Natural killer cell (primary cell): ENCODE data around the gene PGM3. TPM values are rescaled to one million over a fixed set of nuclear protein-coding genes. Genes with fewer than 3 reads are reported as not detected.

Experiments
- ATAC-seq, 3 donors: fragments of 150-1000 bp in 2 of 3; fragments of 200-7000 bp in 1 of 3; cut with Tn5 transposase; 1 replicate in 1 of 3; 2 replicates in 2 of 3; pipeline ENCODE4 v1.10.0; 2021; ENCODE audit warnings: mild to moderate bottlenecking in 2 of 3, moderate library complexity in 2 of 3
- DNase-seq, 2 donors: peaks; one replicate each; pipeline versions ENCODE4 v3.0.0 to v3.0.0-alpha.2; 2013 to 2021; ENCODE audit warnings: mixed read lengths in 1 of 2
- H3K27ac ChIP-seq: one replicate; pipeline ENCODE4 v1.5.1; 2013; ENCODE audit warnings: mild to moderate bottlenecking, low read length
- H3K27me3 ChIP-seq: one replicate; pipeline ENCODE4 v1.6.1; 2013; ENCODE audit warnings: low read length; ENCODE audit not compliant: control insufficient read depth, insufficient read depth
- H3K36me3 ChIP-seq: one replicate; pipeline ENCODE4 v1.6.1; 2013; ENCODE audit warnings: low read length; ENCODE audit not compliant: control insufficient read depth, insufficient read depth
- H3K4me1 ChIP-seq: one replicate; pipeline ENCODE4 v1.6.1; 2013; ENCODE audit warnings: low read length; ENCODE audit not compliant: control insufficient read depth, insufficient read depth
- H3K4me3 ChIP-seq: one replicate; pipeline ENCODE4 v1.5.1; 2013; ENCODE audit warnings: low read length
- H3K9me3 ChIP-seq: one replicate; pipeline ENCODE4 v1.6.1; 2013; ENCODE audit warnings: low read length; ENCODE audit not compliant: control insufficient read depth, insufficient read depth
- H3K27ac Mint-ChIP-seq, 2 donors: one replicate each; pipeline ENCODE4 v1.8.0; 2022; ENCODE audit warnings: mild to moderate bottlenecking in 2 of 2, mixed read lengths in 2 of 2, moderate library complexity in 1 of 2
- H3K27me3 Mint-ChIP-seq, 2 donors: one replicate each; pipeline ENCODE4 v1.8.0; 2022; ENCODE audit warnings: low read depth in 2 of 2, mixed read lengths in 2 of 2
- H3K36me3 Mint-ChIP-seq: one replicate; pipeline ENCODE4 v1.8.0; 2022; ENCODE audit warnings: mixed read lengths
- H3K4me1 Mint-ChIP-seq, 2 donors: one replicate each; pipeline ENCODE4 v1.8.0; 2022; ENCODE audit warnings: mixed read lengths in 2 of 2
- H3K4me3 Mint-ChIP-seq: one replicate; pipeline ENCODE4 v1.8.0; 2022; ENCODE audit warnings: mild to moderate bottlenecking, moderate library complexity, mixed read lengths
- H3K9me3 Mint-ChIP-seq, 2 donors: one replicate each; pipeline ENCODE4 v1.8.0; 2022; ENCODE audit warnings: mixed read lengths in 2 of 2
- WGBS: methylation state at CpG from one replicate; pipeline ENCODE4 v1.1.7; 2013; ENCODE audit warnings: missing lambda C conversion rate; ENCODE audit not compliant: insufficient coverage; 5-methylcytosine and 5-hydroxymethylcytosine counted together
- intact Hi-C: fragments of 100-400 bp; cut with micrococcal nuclease; formaldehyde crosslinking; loops from one replicate; pipeline ENCODE4 v1.14.2; 2022
- total RNA-seq, 4 donors: library from RNA; stranded (reverse); fragments of 120-200 nt in 1 of 4; gene quantifications; one replicate each; pipeline versions ENCODE4 v1.2.3 to v1.2.4, GENCODE V29; 2013 to 2022
- TF ChIP-seq, protein P1 (sequence below): fragments of 200-600 bp; IDR thresholded peaks from one replicate; pipeline ENCODE4 v1.8.0; 2022; ENCODE audit warnings: antibody characterized with exemption

PGM3 gene
- total RNA-seq, 3 donors from 2014 or later (not counting 1 experiment from before 2014, with no cell fraction given) = 16.6 to 26.4 (median 17.2) TPM

DNA sequence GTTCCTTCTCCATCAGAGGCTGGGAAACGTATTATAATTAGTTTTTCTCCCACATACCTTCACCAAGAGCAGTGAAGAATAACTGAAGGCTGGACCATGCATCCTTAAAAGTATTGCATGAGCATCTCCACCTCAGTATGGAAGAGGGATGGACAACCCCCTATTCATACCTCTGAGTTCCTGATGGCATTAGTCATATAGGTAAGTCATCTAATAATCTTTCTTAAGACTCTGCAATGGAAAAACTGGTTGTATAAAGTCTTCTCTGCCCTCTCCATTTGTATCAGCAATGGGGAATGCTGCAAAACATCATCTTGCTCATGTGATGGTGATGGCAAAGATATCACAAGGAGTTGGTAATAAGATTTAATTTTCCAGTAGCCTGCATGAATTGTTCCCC lies 24.5 kb downstream of the PGM3 start:
- Mint-ChIP-seq H3K36me3 (peaks cover 40% of the 10 kb centered on the region), H3K4me3 (no peak overlapping the region), H3K4me1 (no peaks in the 10 kb centered on the region), H3K27me3 (no peaks in the 10 kb centered on the region), H3K9me3 (no peaks in the 10 kb centered on the region), H3K27ac (no peak overlapping the region)
- TF ChIP-seq, protein P1, sequence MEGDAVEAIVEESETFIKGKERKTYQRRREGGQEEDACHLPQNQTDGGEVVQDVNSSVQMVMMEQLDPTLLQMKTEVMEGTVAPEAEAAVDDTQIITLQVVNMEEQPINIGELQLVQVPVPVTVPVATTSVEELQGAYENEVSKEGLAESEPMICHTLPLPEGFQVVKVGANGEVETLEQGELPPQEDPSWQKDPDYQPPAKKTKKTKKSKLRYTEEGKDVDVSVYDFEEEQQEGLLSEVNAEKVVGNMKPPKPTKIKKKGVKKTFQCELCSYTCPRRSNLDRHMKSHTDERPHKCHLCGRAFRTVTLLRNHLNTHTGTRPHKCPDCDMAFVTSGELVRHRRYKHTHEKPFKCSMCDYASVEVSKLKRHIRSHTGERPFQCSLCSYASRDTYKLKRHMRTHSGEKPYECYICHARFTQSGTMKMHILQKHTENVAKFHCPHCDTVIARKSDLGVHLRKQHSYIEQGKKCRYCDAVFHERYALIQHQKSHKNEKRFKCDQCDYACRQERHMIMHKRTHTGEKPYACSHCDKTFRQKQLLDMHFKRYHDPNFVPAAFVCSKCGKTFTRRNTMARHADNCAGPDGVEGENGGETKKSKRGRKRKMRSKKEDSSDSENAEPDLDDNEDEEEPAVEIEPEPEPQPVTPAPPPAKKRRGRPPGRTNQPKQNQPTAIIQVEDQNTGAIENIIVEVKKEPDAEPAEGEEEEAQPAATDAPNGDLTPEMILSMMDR = no peak
- ATAC-seq (no peak), DNase-seq (no peak)
- intact Hi-C loops = no loop called here
- H3K4me1 ChIP-seq = no peaks in the 10 kb centered on the region
- peaks cover 86% of the 10 kb centered on the region for H3K36me3 ChIP-seq
- no peaks in the 10 kb centered on the region for H3K27me3 ChIP-seq
- no CpG with 5 or more reads among the region's 1 CpG for WGBS
- no peaks in the 10 kb centered on the region for H3K9me3 ChIP-seq
- H3K27ac ChIP-seq = no peak overlapping the region
- no peak overlapping the region for H3K4me3 ChIP-seq

DNA sequence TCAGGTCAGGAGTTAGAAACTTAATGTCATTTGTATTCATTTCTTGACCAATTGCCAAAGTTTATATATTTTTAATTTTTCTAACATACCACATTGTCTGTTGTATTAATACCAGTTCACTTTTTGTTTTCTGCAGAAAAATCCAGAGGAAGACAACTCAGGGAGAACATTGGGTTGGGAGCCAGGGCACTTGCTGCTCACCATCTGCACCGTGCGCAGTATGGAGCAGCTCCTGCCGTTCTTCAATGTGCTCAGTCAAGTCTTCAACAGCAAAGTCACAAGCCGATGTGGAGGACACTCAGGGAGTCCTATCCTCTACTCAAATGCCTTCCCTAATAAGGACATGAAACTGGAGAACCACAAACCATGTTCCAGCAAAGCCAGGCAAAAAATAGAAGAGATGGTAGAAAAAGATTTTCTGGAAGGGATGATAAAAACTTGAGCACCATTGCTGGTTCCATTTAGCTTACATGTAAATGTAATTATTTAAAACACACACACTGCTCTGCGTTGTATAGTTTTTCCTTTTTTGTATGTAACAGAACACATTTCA lies 25.3 kb downstream of the PGM3 start:
- TF ChIP-seq, protein P1 = no peak

DNA sequence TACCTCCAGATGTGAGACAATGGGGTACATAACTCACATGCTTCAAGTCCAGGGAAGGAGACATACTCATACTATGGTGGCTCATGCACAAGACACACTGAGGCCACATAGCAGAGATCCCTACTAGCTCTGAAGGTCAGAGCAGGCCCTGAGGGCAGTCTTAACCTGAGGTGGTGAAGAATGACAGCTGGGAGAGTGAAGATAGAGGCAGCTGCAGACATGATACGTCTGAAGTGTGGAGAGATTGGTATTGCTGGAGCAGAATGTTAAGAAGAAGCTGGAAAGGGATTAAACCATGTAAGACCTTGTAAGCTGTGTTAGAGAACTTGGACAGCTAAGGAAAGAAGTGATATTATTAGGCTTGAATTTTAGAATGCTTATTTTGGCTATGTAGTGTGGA lies 32.9 kb downstream of the PGM3 start:
- Mint-ChIP-seq H3K9me3 (no peaks in the 10 kb centered on the region), H3K36me3 (peaks cover 35% of the 10 kb centered on the region), H3K4me1 (no peaks in the 10 kb centered on the region), H3K27ac (no peak overlapping the region), H3K4me3 (no peak overlapping the region), H3K27me3 (no peaks in the 10 kb centered on the region)
- no peaks in the 10 kb centered on the region for H3K4me1 ChIP-seq
- WGBS = 93% methylated on average over 1 of the region's 1 CpG
- no peak overlapping the region for H3K4me3 ChIP-seq
- H3K36me3 ChIP-seq = peaks cover 77% of the 10 kb centered on the region
- H3K27me3 ChIP-seq = no peaks in the 10 kb centered on the region
- DNase-seq (no peak), ATAC-seq (no peak)
- TF ChIP-seq, protein P1 = no peak
- no peak overlapping the region for H3K27ac ChIP-seq
- no peaks in the 10 kb centered on the region for H3K9me3 ChIP-seq
- intact Hi-C loops = no loop called here

More for the DNA sequence above, 25.3 kb downstream of the PGM3 start:
- peaks cover 87% of the 10 kb centered on the region for H3K36me3 ChIP-seq
- no peak overlapping the region for H3K27ac Mint-ChIP-seq
- no peaks in the 10 kb centered on the region for H3K27me3 Mint-ChIP-seq
- no peak overlapping the region for H3K27ac ChIP-seq
- 98% methylated on average over 4 of the region's 5 CpGs for WGBS
- no peaks in the 10 kb centered on the region for H3K4me1 ChIP-seq
- H3K4me3 Mint-ChIP-seq = no peak overlapping the region
- H3K27me3 ChIP-seq = no peaks in the 10 kb centered on the region
- intact Hi-C loops = no loop called here
- ATAC-seq (no peak), DNase-seq (no peak)
- H3K4me3 ChIP-seq = no peak overlapping the region
- H3K4me1 Mint-ChIP-seq = no peaks in the 10 kb centered on the region
- no peaks in the 10 kb centered on the region for H3K9me3 ChIP-seq
- H3K36me3 Mint-ChIP-seq = peaks cover 40% of the 10 kb centered on the region
- no peaks in the 10 kb centered on the region for H3K9me3 Mint-ChIP-seq

DNA sequence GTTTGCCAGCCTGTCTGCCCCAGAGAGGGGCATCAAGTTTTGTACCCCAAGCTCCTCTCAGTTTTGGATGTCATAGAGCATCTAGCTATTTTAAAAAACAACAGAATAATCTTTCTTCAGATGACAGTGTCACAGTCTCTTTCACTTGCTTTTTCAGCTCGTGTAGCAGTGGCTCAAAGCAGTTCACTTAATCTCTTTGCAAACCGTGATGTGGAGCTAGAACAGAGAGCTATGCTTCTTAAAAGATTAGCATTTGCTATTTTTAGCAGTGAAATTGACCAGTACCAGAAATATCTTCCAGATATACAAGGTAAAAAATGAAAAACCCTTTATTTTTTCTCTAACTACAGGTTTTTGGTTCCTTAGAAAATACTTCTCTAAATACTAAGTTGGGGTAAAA lies 37.3 kb downstream of the PGM3 start:
- Mint-ChIP-seq H3K27ac (peak overlapping the region in 1 of 2 donors; percentile 29), H3K27me3 (no peaks in the 10 kb centered on the region), H3K4me3 (no peak overlapping the region), H3K4me1 (no peaks in the 10 kb centered on the region), H3K36me3 (peaks cover 25% of the 10 kb centered on the region), H3K9me3 (no peaks in the 10 kb centered on the region)
- Histone ChIP-seq H3K9me3 (no peaks in the 10 kb centered on the region), H3K27me3 (no peaks in the 10 kb centered on the region), H3K36me3 (peaks cover 77% of the 10 kb centered on the region), H3K27ac (no peak overlapping the region), H3K4me3 (no peak overlapping the region), H3K4me1 (no peaks in the 10 kb centered on the region)
- intact Hi-C loops = no loop called here
- WGBS = 100% methylated on average over 2 of the region's 2 CpGs
- TF ChIP-seq, protein P1 = no peak
- no peak for DNase-seq
- no peak for ATAC-seq
